WERI-Rb-1 (cell line): Measurements from ENCODE around the gene AANAT.

Experiments used
- DNase-seq: peaks from one replicate; pipeline ENCODE4 v3.0.0-alpha.2; 2020
- H3K27ac ChIP-seq: fragments of 250-450 bp; sonication (Bioruptor Pico); 2 replicates; pipeline ENCODE4 v1.5.1; 2020; ENCODE audit warnings: mild to moderate bottlenecking, moderate library complexity
- H3K27me3 ChIP-seq: fragments of 250-450 bp; sonication (Bioruptor Pico); 2 replicates; pipeline ENCODE4 v1.5.1; 2021; ENCODE audit warnings: mild to moderate bottlenecking, low read depth, moderate library complexity; ENCODE audit not compliant: insufficient read depth, severe bottlenecking
- H3K36me3 ChIP-seq: fragments of 250-450 bp; sonication (Bioruptor Pico); 2 replicates; pipeline ENCODE4 v1.5.1; 2020; ENCODE audit warnings: mild to moderate bottlenecking, moderate library complexity
- H3K4me3 ChIP-seq: 2 replicates; pipeline ENCODE4 v1.5.1; 2011; ENCODE audit warnings: low read depth, mild to moderate bottlenecking, control low read depth, low read length
- H3K9me3 ChIP-seq: fragments of 250-450 bp; sonication (Bioruptor Pico); 2 replicates; pipeline ENCODE4 v1.5.1; 2021; ENCODE audit warnings: mild to moderate bottlenecking, moderate library complexity; ENCODE audit not compliant: severe bottlenecking
- CTCF ChIP-seq: IDR thresholded peaks from 2 replicates; pipeline ENCODE4 v1.5.1; 2011; ENCODE audit warnings: low read depth, mild to moderate bottlenecking, control low read depth, inconsistent platforms, low read length

Gene AANAT

GRCh38 chr17:76467366-76467765 is at the start of gene AANAT:
Gene AANAT (plus strand): TSS chr17:76467603. CDS start chr17:76468747, 1,144 bp downstream.
- Histone ChIP-seq H3K36me3 (peaks cover 36% of the 10 kb centered on the region), H3K27me3 (no peaks in the 10 kb centered on the region), H3K9me3 (no peaks in the 10 kb centered on the region), H3K4me3 (peak within 1 kb of the TSS; percentile 42), H3K27ac (peak within 1 kb of the TSS; percentile 97)
- TF ChIP-seq CTCF = 0 out of 2 replicates have a peak, but pooled peaks have one; percentile 2
- DNase-seq = peak; percentile 99

GRCh38 chr17:76419576-76420260 is 47.7 kb upstream of the AANAT start:
- Histone ChIP-seq H3K36me3 (peaks cover 27% of the 10 kb centered on the region), H3K27ac (no peak overlapping the region), H3K27me3 (no peaks in the 10 kb centered on the region), H3K9me3 (no peaks in the 10 kb centered on the region), H3K4me3 (no peak overlapping the region)
- TF ChIP-seq CTCF = no peak
- no peak for DNase-seq

GRCh38 chr17:76420356-76421043 is 46.9 kb upstream of the AANAT start:
- no peak for DNase-seq
- Histone ChIP-seq H3K9me3 (no peaks in the 10 kb centered on the region), H3K27ac (no peak overlapping the region), H3K4me3 (no peak overlapping the region), H3K36me3 (peaks cover 22% of the 10 kb centered on the region), H3K27me3 (no peaks in the 10 kb centered on the region)
- no peak for TF ChIP-seq CTCF

- Histone ChIP-seq H3K4me3 (no peak overlapping the region), H3K27me3 (no peaks in the 10 kb centered on the region), H3K27ac (no peak overlapping the region), H3K36me3 (peaks cover 21% of the 10 kb centered on the region), H3K9me3 (no peaks in the 10 kb centered on the region)
- no peak for TF ChIP-seq CTCF
- no peak for DNase-seq
Measured at GRCh38 chr17:76421044-76421407, 46.4 kb upstream of the AANAT start.

GRCh38 chr17:76422406-76422805 is 45.0 kb upstream of the AANAT start:
- no peak for TF ChIP-seq CTCF
- no peak overlapping the region for H3K27ac ChIP-seq
- no peak for DNase-seq
- no peak overlapping the region for H3K4me3 ChIP-seq
- no peaks in the 10 kb centered on the region for H3K9me3 ChIP-seq
- H3K27me3 ChIP-seq = no peaks in the 10 kb centered on the region
- peaks cover 16% of the 10 kb centered on the region for H3K36me3 ChIP-seq
